ENCODE measurements around the gene FUT8.
"Not testable (repeated sequence)": the region's sequence is repeated elsewhere in the genome, so short reads cannot be mapped to it uniquely, and the experiment has no call there.

FUT8 gene

GRCh38 chr14:65449647-65450046 is 37.1 kb downstream of the FUT8 start:
- DNase-seq (ENCODE audit: low read depth in 3 of 3), result no peak

- no peak for DNase-seq (ENCODE audit: low read depth in 3 of 3)
Measured at GRCh38 chr14:65453807-65454480, 41.4 kb downstream of the FUT8 start.

GRCh38 chr14:65456247-65456646 is 43.7 kb downstream of the FUT8 start:
- DNase-seq (ENCODE audit: low read depth in 3 of 3), result no peak

DNA sequence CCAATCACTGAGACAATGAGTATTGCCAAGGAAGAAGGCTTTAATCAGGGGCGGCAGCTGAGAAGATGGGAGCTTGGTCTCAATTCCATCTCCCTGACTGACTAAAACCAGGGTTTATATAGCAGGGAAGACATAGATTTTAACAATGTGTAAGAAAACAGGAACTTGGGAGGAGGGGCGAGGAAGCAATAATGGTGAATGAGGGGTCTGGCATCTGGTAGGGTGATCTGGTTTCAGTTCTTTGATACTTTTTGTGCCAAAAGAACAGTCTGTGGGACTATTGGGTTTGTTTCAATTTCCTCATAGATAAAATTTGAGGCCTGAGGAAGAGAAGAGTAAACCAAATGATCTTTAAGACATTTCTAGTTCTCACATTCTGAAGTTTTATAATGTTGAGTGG is 49.2 kb downstream of the FUT8 start:
- no peak for DNase-seq (ENCODE audit: low read depth in 3 of 3)

DNA sequence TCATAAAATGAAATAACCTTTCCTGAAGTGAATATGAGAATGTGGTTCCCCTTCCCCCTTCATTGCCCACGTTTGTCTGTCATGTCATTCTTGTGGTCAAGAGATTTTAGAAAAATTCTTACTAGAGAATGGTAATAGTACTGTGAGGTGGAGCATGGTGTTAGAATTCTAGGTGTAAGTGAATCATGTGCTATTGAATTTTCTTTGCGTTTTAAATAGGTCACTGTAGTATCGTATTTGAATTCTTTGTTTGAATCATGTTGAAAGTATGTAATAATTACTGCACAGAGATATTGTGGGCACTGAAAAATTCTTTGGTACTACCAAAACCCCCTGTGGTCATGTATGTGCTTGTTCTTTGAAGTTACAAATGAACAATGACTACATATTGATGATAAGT is 49.9 kb downstream of the FUT8 start:
- DNase-seq (ENCODE audit: low read depth in 3 of 3), result no peak

DNA sequence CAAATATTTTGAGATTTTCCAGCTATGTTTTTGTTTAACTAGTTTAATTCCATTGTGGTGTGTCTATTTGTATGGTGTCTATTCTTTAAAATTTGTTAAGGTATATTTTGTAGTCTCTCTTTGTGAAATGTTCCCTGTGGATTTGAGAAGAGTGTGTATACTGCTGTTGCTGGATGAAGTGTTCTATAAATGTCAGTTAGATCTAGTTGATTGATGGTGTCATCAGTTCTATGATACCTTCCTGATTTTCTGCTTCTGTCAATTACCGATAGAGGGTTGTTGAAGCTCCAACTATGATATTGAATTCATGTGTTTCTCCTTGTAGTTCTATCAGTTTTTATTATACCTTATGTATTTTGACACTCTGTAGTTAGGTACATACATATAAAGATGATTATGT is 53.1 kb downstream of the FUT8 start:
- no peak for DNase-seq (ENCODE audit: low read depth in 3 of 3)

GRCh38 chr14:65467926-65468325 is 55.4 kb downstream of the FUT8 start:
- DNase-seq (ENCODE audit: low read depth in 3 of 3), result not testable (repeated sequence)

DNA sequence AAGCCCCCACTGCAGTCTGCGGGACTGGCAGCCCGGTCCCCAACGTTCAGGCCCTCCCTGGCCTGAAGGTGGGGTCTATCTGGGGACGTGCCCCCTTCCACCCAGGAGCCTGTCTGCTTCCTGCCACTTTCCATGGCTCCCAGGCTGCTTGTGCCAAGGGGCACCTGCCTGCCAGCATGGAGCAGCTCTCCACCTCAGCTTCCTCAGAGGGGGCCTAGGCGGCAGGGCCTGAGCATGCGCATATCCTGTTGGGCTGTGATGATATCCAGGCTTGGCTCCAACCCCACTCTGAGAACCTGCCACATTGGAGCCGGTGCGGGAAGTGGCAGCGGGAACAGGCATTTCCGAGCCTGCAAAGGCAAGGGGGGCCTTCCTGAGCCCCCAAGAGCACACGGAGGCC is 57.4 kb downstream of the FUT8 start:
- no peak for DNase-seq (ENCODE audit: low read depth in 3 of 3)

- no peak for DNase-seq (ENCODE audit: low read depth in 3 of 3)
Measured at GRCh38 chr14:65470404-65470880, 57.9 kb downstream of the FUT8 start.

DNA sequence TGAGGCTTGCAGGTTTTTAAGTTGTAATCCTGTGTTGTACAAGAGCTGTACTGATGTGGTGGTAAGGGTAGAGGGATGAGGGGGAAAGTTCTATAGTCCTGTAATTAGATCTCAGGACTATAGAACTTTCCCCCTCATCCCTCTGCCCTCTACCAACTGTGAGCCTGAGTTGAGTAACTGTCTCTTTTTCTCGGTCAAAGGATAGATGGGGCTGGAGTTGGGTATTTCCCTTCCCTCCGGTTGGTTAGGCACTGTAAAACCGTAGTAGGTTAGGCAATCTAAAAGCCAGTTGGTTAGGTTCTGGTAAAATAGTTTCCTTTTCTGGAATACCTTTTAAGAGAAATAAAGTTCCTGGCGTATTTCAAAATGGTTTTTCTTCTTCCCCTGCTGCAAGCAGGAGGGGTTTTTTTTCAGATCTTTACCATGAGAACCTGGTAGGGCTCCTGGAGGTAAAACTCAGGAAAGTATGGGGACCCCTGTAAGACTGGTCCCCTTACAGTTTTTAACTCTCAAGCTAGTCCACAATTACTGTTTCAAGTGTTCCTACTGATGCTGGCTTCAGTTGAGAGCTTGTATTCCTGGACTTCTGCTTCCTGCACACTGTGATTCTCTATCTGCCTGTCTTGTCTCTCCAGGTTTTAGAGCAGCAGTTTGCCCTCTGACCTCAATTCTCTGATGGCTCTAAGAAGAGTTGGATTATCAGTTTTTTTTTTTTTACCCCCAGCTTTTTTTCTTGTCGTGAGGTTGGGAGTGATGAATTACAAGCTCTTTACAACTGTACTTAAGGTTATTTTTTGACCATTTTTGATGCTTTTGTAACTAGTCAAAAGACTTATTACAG is 58.7 kb downstream of the FUT8 start:
- DNase-seq (ENCODE audit: low read depth in 3 of 3), result no peak

DNA sequence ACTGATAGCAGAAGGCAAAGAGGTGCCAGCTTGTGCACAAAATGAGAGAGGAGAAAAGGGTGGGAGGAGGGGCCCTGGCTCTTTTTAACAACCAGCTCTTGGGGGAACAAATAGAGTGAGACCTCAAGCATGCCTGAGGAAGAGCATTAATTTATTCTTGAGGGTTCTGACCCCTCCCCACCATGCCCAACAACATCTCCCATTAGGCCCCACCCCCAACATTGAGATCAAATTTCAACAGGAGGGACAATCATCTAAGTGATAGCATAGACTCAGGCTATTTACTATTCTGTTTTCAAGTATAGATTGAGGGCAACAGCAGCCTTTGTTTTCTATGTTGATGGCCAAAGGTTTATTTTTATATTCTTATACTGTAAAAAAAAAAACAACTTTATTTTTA is 59.7 kb downstream of the FUT8 start:
- DNase-seq (ENCODE audit: low read depth in 3 of 3), result no peak

DNA sequence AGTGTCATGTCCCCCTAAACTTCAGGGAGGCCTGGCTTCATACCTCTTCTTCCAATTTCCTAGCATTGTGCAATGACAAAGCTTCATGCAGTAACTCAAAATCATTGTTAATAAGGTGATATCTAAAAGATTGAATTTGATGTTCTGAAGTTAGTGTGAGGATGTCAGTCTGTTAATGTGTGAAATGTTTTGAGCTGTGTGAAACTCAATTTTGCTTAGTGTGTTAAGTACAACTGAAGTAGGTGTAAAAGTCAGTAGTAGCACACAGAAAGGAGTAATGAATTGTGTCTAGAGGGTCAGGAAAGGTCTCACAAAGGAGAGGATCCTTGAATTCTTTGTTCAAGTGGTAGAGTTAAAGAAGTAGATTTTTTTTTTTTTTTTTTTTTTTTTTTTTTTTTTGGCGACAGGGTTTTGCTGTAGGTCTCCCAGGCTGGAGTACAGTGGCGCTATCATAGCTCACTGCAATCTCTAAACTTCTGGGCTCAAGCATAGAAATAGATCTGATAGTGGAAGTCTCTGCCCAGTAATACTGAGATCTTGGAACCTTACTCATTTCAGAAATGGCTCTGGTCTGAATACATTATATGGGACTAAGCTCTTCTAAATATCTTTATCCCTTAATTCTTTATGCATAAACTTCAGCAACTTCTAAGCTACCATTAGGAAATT is 63.9 kb downstream of the FUT8 start:
- DNase-seq (ENCODE audit: low read depth in 3 of 3), result no peak

- no peak for DNase-seq (ENCODE audit: low read depth in 3 of 3)
Measured at GRCh38 chr14:65476942-65477318, 64.4 kb downstream of the FUT8 start.

DNA sequence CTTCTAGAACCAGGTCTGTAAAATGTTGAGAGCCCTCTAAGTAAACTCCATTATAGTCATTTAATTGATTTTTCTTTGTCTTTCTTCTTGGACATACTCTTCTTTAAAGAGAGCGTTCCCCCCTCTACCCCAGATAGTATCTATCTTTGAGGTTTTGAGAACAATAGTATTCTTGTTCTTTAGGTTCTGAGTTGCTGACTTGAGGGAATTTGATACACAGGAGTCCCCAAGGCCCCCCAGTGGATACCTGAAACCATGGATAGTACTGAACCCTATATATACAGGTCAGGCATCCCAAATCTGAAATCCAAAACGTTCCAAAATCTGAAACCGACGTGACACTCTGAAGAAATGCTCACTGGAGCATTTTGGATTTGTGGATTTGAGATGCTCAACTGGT is 65.5 kb downstream of the FUT8 start:
- no peak for DNase-seq (ENCODE audit: low read depth in 3 of 3)

DNA sequence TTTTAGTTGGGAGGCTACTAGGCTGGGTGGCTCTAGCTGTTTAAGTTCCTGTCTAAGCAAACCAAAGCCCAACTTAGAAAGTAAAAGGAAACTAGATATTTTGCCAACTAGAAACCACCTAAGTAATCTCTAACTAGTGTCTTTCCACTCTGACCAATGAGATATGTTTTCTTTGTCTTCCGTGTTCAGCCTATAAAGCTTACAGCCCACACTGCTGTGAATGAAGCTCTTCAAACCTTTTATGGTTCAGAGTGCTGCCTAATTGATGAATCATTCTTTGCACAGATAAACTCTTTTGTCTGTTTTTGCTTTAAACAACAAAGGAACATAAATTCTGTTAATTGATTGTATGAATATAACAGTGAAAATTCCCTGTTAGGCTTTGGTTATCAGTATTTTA is 66.1 kb downstream of the FUT8 start:
- DNase-seq (ENCODE audit: low read depth in 3 of 3), result no peak

DNA sequence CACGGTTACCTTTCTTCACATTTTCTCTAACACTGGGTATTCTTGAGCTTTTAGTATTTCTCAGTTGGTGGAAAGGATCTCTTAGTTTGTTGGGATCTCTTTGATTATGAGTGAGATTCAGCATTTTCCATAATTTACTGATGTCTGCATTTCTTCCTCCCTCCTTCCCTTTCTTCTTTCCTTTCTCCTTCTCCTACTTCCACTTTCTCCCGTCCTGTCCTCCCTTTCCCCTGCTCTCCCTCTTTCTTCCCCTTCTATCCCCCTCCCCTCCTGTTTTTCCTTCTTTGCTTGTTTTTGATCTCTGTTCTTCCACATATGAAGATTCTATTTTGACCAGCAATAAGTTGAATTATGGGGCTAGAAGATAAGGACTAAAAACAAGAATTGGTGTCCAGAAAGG is 66.9 kb downstream of the FUT8 start:
- no peak for DNase-seq (ENCODE audit: low read depth in 3 of 3)

- no peak for DNase-seq (ENCODE audit: low read depth in 3 of 3)
Measured at GRCh38 chr14:65482757-65483438, 70.4 kb downstream of the FUT8 start.

DNA sequence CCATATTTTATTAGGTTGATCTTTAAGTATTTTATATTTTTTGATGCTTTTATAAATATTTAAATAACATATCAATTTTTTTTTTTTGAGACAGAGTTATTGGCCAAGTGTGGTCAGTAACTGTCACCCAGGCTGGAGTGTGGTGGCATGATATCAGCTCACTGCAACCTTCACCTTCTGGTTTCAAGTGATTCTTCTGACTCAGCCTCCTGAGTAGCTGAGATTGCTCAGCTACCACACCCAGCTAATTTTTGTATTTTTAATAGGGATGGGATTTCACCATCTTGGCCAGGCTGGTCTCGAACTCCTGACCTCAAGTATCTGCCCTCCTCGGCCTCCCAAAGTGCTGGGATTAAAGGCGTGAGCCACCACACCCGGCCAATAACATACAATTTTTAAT is 71.1 kb downstream of the FUT8 start:
- no peak for DNase-seq (ENCODE audit: low read depth in 3 of 3)

DNA sequence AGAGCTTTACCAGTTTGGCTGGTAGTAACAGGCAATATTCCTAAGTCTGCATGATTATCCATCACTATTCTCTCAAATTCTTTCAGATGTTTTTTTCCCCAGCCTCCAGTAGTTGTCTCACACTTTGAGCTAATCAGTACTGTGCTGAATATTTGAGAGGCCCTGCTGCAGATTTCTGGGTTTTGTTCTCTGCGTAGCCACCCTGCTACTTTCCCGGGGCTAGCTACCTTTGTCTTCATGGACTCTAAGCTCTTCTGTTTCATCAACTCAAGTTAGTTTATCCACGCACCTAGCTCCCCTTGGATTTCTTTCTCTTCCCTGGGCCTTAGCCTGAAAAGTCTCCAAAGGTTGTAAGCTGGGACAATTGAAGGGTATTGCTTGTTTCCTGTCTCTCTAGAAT is 73.0 kb downstream of the FUT8 start:
- DNase-seq (ENCODE audit: low read depth in 3 of 3), result no peak

- DNase-seq (ENCODE audit: low read depth in 3 of 3), result no peak
Measured at GRCh38 chr14:65486863-65487262, 74.3 kb downstream of the FUT8 start.

GRCh38 chr14:65487783-65488494 is 75.4 kb downstream of the FUT8 start:
- DNase-seq (ENCODE audit: low read depth in 3 of 3), result no peak

DNA sequence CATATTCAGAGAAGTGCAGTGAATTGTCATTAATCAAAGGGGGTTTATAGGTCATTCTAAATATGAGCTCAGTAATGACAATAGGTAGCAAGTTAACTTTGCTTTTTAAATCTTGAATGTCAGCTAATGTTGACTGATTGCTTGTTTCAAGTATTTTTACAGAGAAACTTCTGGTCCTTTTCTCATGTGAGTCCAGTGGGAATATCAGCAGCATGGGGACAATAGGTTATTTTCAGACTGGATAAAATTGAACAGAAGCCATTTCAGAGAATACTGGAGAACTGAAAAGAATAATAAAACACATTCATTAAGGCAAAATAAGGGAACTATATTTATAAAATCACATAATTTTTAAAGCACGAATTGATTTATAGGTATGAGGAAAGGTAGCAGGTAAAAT is 78.7 kb downstream of the FUT8 start:
- DNase-seq (ENCODE audit: low read depth in 3 of 3), result no peak

All from stimulated activated CD4-positive, alpha-beta T cell treated with anti-CD3 and anti-CD28 coated beads, TNF-alpha, amount 100 ng/mL, for 48 hours (primary cell).